ENCODE measurements around the gene VEZF1. TPM values are rescaled to one million over a fixed set of nuclear protein-coding genes. Genes with fewer than 3 reads are reported as not detected.

The VEZF1 gene
- total RNA-seq, 4 donors from 2014 or later, result 29.7 to 49.3 (median 39.5) TPM

DNA sequence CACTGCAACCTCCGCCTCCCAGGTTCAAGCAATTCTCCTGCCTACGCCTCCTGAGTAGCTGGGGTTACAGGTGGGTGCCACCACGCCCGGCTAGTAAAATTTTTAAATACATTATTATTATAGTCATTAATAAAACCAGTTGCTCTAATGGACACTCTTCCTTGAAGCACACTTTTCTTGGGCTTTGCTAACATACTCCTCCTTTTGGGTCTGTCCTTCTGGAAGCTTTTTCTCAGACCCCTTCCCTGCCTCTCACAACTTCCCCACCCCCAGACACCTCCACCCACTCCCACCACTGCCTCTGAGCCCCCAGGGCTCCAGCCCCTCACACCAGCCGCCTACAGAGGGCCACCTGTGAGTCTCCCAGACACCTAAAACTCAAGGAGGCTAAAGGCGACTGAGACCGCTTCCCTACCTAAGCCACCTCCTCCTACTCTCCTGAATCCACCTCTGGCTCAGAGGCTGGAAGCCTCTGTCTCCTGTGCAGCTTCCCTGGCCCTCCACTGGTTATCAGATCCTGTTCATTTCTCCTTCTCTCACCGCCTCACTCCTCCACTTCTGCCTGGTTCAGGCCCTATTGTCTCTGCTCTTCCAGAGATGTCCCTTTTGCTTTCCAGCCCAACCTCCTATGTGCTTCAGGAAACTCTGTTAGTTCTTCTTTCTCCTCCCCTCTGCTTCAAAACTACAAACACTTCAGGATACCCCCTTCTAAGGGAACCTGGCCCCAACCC, 30.8 kb downstream of the VEZF1 start:
- Histone ChIP-seq H3K4me3 (no peak overlapping the region), H3K27ac (no peak overlapping the region), H3K4me1 (peaks cover 0 to 42% (median 19%) of the 10 kb centered on the region in 4 donors), H3K36me3 (no peaks in the 10 kb centered on the region), H3K27me3 (no peaks in the 10 kb centered on the region), H3K9me3 (no peaks in the 10 kb centered on the region)
- peak in 1 of 3 donors; percentile 5 for DNase-seq
- no peak for TF ChIP-seq POLR2A (IDR thresholded peaks at IDR 0.05)
- TF ChIP-seq, protein P1, sequence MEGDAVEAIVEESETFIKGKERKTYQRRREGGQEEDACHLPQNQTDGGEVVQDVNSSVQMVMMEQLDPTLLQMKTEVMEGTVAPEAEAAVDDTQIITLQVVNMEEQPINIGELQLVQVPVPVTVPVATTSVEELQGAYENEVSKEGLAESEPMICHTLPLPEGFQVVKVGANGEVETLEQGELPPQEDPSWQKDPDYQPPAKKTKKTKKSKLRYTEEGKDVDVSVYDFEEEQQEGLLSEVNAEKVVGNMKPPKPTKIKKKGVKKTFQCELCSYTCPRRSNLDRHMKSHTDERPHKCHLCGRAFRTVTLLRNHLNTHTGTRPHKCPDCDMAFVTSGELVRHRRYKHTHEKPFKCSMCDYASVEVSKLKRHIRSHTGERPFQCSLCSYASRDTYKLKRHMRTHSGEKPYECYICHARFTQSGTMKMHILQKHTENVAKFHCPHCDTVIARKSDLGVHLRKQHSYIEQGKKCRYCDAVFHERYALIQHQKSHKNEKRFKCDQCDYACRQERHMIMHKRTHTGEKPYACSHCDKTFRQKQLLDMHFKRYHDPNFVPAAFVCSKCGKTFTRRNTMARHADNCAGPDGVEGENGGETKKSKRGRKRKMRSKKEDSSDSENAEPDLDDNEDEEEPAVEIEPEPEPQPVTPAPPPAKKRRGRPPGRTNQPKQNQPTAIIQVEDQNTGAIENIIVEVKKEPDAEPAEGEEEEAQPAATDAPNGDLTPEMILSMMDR (IDR thresholded peaks at IDR 0.05), result no peak

DNA sequence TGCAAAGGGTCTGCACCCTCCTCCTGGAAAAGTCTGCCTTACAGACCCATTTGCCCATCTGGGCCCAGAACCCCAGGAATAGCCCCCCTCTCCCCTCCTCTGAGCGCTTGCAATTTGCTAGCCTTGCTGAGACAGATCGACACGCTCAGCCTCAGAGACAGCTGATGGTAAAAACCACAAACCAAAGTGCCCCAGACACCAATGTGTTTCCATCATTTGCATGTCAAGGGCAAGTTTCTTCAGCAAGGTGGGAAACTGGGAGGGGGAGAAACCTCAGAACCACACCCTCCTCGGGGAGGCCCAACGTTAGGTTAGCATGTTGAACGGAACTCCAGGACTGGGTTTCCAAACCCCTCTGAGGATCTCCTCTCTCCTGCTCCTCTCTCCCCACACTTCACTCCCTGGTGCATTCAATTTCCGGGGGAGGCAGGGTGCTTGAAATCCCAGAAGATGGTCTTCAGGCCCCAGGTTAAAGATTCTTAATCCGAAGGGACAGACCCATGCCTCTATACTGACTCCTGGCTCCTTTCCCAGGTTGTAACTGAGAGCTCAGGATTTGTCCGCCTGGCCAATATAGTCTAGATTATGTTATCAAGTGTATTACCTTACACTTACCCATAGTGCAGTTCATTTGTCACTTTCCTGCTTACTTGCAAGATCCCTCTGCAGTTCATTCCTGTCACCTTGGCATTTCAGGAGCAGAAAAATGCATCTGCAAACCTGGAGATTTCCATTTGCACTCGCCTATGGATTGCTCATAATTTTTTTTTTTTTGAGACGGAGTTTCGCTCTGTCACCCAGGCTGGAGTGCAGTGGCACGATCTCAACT, 31.5 kb downstream of the VEZF1 start:
- no peak overlapping the region for H3K27ac ChIP-seq
- no peak for TF ChIP-seq POLR2A (IDR thresholded peaks at IDR 0.05)
- TF ChIP-seq, protein P1 (IDR thresholded peaks at IDR 0.05), result no peak
- no peaks in the 10 kb centered on the region for H3K9me3 ChIP-seq
- H3K27me3 ChIP-seq, result no peaks in the 10 kb centered on the region
- H3K4me1 ChIP-seq, result peaks cover 0 to 48% (median 19%) of the 10 kb centered on the region in 4 donors
- H3K36me3 ChIP-seq, result no peaks in the 10 kb centered on the region
- peak in 2 of 3 donors; percentile 54 to 72 for DNase-seq
- H3K4me3 ChIP-seq, result peak overlapping the region in 1 of 4 donors; percentile 55

DNA sequence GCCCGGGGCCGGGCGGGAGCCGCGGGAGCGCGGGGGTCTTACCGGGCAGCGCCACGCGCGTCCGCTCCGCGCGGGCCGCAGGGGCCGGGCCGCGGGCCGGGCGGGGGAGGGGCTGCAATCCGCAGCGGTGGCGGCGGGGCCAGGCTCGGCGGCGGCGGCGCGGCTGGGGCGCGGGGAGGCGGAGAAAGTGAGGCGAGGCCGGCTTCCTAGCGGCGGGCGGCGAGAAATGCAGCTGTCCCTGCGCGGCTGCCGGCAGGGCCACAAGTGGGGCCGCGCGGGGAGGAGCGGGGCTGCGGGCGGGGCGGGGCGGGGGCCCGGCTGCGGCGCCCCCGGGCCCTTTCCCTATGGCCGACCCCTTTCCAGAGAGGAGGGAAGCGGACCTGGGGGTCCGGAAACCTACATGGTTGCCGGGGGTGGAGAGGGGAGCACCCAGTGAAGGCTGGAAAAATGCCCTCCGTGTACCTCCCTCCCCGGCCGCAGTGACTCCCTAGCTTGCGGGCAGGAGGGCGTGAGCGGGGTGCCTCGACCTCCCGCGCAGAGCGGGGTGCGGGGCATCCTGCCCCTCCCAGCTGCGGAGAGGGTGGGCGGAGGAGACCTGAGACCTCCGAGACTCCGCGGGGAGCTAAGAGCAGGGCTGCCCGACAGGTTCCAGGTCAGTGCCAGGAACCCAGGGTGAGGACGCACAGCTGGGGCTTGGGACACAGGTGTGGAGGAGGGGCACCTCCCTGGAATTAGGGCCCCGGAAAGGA, 32.7 kb downstream of the VEZF1 start, which contains the start of gene CUEDC1:
TSS of gene CUEDC1 (minus strand) at position 230 of the 749 bp plus-strand sequence. CDS start 69,848 bp downstream, outside the sequence.
- TF ChIP-seq, protein P1 (IDR thresholded peaks at IDR 0.05), result peak in 4 of 6 experiments; percentile 27 to 56 (median 49)
- no peak for TF ChIP-seq POLR2A (IDR thresholded peaks at IDR 0.05)
- no peaks in the 10 kb centered on the region for H3K27me3 ChIP-seq
- H3K27ac ChIP-seq, result peak within 1 kb of the TSS; percentile 77 to 96 (median 85)
- peak within 1 kb of the TSS; percentile 44 to 90 (median 64) for H3K4me3 ChIP-seq
- H3K36me3 ChIP-seq, result no peaks in the 10 kb centered on the region
- peak; percentile 49 to 87 (median 83) for DNase-seq
- no peaks in the 10 kb centered on the region for H3K9me3 ChIP-seq
- peaks cover 0 to 59% (median 21%) of the 10 kb centered on the region in 4 donors for H3K4me1 ChIP-seq

DNA sequence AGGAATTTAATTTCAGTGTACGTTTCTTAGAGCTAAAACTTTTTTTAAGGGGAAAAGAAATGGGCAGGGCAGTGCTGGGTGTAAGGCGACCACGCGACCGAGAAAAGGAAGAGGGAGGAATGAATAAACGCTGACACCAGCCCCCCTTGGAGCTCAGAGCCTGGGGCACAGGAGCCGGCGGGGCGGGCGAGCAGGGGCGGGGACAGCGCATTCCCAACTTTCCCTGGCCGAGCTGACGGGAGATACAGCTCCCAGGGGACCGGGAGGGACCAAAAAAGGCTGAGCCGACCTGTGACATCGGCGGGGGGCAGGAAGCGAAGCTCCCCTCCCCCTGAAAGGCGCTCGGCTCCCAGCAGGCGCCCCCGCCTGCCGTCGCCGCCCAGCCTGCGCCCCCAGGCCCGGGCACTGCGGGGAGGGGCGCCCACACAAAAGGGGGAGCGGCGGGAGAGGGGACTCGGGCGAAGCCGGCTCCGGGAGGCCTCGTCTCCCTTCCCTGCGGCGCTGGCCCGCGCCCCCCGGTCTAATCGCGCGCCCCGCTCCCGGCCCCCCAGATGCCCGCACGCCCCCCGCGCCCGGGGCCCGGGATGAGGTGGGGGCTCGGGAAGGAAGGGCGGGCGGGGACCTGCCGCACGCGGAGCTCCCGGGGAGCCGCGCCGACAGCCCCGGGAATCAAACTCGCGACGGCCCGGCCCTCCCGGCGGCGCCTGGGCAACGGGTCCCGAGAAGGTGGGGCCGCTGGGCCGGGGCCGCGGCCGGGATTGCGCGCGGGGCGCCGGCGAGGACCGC, 33.5 kb downstream of the VEZF1 start:
- peaks cover 0 to 66% (median 21%) of the 10 kb centered on the region in 4 donors for H3K4me1 ChIP-seq

More for the DNA sequence above, 33.5 kb downstream of the VEZF1 start:
- H3K4me3 ChIP-seq, result peak overlapping the region; percentile 44 to 90 (median 64)
- no peaks in the 10 kb centered on the region for H3K36me3 ChIP-seq
- H3K27ac ChIP-seq, result peak overlapping the region; percentile 77 to 96 (median 85)
- no peaks in the 10 kb centered on the region for H3K27me3 ChIP-seq
- DNase-seq, result peak in 1 of 3 donors; percentile 60
- no peaks in the 10 kb centered on the region for H3K9me3 ChIP-seq
- TF ChIP-seq, protein P1 (IDR thresholded peaks at IDR 0.05), result no peak
- TF ChIP-seq POLR2A (IDR thresholded peaks at IDR 0.05), result no peak
